Esophagus squamous epithelium (tissue), 4 donors: ENCODE results near the gene SLC9C2.

Experiments used
- CTCF ChIP-seq, 6 experiments: fragments of 450-650 bp in 4 of 6; fragments of 200-600 bp in 2 of 6; sonication (generic) in 2 of 6; IDR thresholded peaks; one replicate each; pipeline ENCODE4 v1.5.1; 2016 to 2019; ENCODE audit warnings: antibody characterized with exemption in 6 of 6, mild to moderate bottlenecking in 4 of 6, moderate library complexity in 4 of 6
- POLR2A ChIP-seq, 4 donors: fragments of 450-650 bp; IDR thresholded peaks; one replicate each; pipeline ENCODE4 v1.6.1; 2017; ENCODE audit warnings: antibody characterized with exemption in 4 of 4, mild to moderate bottlenecking in 4 of 4, moderate library complexity in 3 of 4

DNA sequence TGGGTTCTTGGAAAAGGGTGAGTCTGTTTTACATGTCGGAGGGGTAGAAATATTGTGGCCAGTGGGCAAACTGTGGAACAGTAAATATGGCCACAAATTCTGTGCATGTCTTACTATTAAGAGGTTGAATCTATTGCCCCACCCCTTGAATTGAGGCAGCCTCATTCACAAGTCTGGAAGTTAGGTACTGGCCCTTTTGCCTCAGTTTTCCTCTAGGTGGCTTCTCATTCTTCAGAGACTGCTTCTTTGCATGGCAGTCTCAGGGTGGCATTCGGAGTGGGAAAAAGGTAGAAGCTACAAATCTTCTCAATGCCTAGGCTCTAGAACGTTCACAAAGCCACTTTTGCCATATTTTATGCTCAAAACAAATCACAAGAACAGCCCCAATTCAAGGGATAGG is 57.2 kb downstream of the SLC9C2 start:
- TF ChIP-seq POLR2A (IDR thresholded peaks at IDR 0.05): no peak
- no peak for TF ChIP-seq CTCF (IDR thresholded peaks at IDR 0.05)
